CD14-positive monocyte (primary cell): ENCODE measurements around the gene HAND2. TPM values are rescaled to one million over a fixed set of nuclear protein-coding genes. Genes with fewer than 3 reads are reported as not detected.

Source experiments
- DNase-seq, 3 donors: peaks; one replicate each; pipeline ENCODE4 v3.0.0-alpha.2; 2011 to 2022
- H2AFZ ChIP-seq: 2 replicates; pipeline ENCODE4 v1.6.0; 2012; ENCODE audit warnings: mild to moderate bottlenecking, low read depth, low read length, inconsistent platforms; ENCODE audit not compliant: insufficient read depth, poor library complexity, severe bottlenecking
- H3K27ac ChIP-seq, 2 donors: 1 replicate in 1 of 2; 2 replicates in 1 of 2; pipeline ENCODE4 v1.5.1; 2012 to 2013; ENCODE audit warnings: low read length in 2 of 2, control low read depth in 1 of 2, inconsistent platforms in 1 of 2, low read depth in 1 of 2, mild to moderate bottlenecking in 1 of 2
- H3K27me3 ChIP-seq, 2 donors: one replicate each; pipeline versions ENCODE4 v1.6.0 to v1.6.1; 2011 to 2013; ENCODE audit warnings: low read length in 2 of 2; ENCODE audit not compliant: control insufficient read depth in 2 of 2, insufficient read depth in 2 of 2
- H3K36me3 ChIP-seq, 2 donors: replicated peaks in 1 of 2; 1 replicate in 1 of 2; 2 replicates in 1 of 2; pipeline versions ENCODE4 v1.5.1 to v1.6.1; 2012 to 2013; ENCODE audit warnings: low read length in 2 of 2, control low read depth in 1 of 2, inconsistent platforms in 1 of 2, mild to moderate bottlenecking in 1 of 2; ENCODE audit not compliant: insufficient read depth in 2 of 2, control insufficient read depth in 1 of 2
- H3K4me1 ChIP-seq, 2 donors: 1 replicate in 1 of 2; 2 replicates in 1 of 2; pipeline versions ENCODE4 v1.5.1 to v1.6.1; 2012 to 2013; ENCODE audit warnings: low read length in 2 of 2, control low read depth in 1 of 2, inconsistent platforms in 1 of 2, mild to moderate bottlenecking in 1 of 2, moderate library complexity in 1 of 2; ENCODE audit not compliant: insufficient read depth in 2 of 2, control insufficient read depth in 1 of 2
- H3K4me2 ChIP-seq: replicated peaks from 2 replicates; pipeline ENCODE3; 2012; ENCODE audit warnings: low read length, moderate library complexity, mild to moderate bottlenecking; ENCODE audit not compliant: poor library complexity, severe bottlenecking; ENCODE audit errors: extremely low read depth
- H3K4me3 ChIP-seq, 3 experiments: fragments of 200-600 bp in 1 of 3; sonication (generic) in 1 of 3; replicated peaks in 1 of 3; 1 replicate in 2 of 3; 2 replicates in 1 of 3; pipeline ENCODE4 v1.5.1; 2011 to 2013; ENCODE audit warnings: low read length in 3 of 3, mild to moderate bottlenecking in 3 of 3, control low read depth in 2 of 3, low read depth in 2 of 3, inconsistent platforms in 1 of 3, moderate library complexity in 1 of 3
- H3K79me2 ChIP-seq: 2 replicates; pipeline ENCODE4 v1.6.0; 2012; ENCODE audit warnings: mild to moderate bottlenecking, control low read depth, inconsistent platforms, low read length, moderate library complexity; ENCODE audit not compliant: insufficient read depth
- H3K9ac ChIP-seq: 2 replicates; pipeline ENCODE4 v1.6.0; 2017; ENCODE audit warnings: low read length, mild to moderate bottlenecking; ENCODE audit not compliant: insufficient read depth, poor library complexity, severe bottlenecking
- H3K9me3 ChIP-seq, 2 donors: replicated peaks in 1 of 2; 1 replicate in 1 of 2; 2 replicates in 1 of 2; pipeline versions ENCODE4 v1.5.1 to v1.6.1; 2012 to 2013; ENCODE audit warnings: low read length in 2 of 2, control low read depth in 1 of 2; ENCODE audit not compliant: control insufficient read depth in 1 of 2, insufficient read depth in 1 of 2
- H4K20me1 ChIP-seq: 2 replicates; pipeline ENCODE4 v1.6.0; 2012; ENCODE audit warnings: mild to moderate bottlenecking, low read length, control low read depth, moderate library complexity; ENCODE audit not compliant: insufficient read depth
- H3K27ac Mint-ChIP-seq, 7 donors: one replicate each; pipeline ENCODE4 v1.8.0; 2020; ENCODE audit warnings: mild to moderate bottlenecking in 7 of 7, mixed read lengths in 7 of 7, moderate library complexity in 6 of 7, inconsistent platforms in 2 of 7
- H3K27me3 Mint-ChIP-seq, 3 donors: one replicate each; pipeline ENCODE4 v1.8.0; 2021 to 2022; ENCODE audit warnings: low read depth in 3 of 3, mild to moderate bottlenecking in 3 of 3, mixed read lengths in 3 of 3, moderate library complexity in 3 of 3, inconsistent platforms in 1 of 3
- H3K36me3 Mint-ChIP-seq, 2 donors: one replicate each; pipeline ENCODE4 v1.8.0; 2020; ENCODE audit warnings: mixed read lengths in 2 of 2, inconsistent platforms in 1 of 2, mild to moderate bottlenecking in 1 of 2
- H3K4me1 Mint-ChIP-seq: one replicate; pipeline ENCODE4 v1.8.0; 2020; ENCODE audit warnings: mild to moderate bottlenecking, mixed read lengths
- H3K4me3 Mint-ChIP-seq, 2 donors: one replicate each; pipeline ENCODE4 v1.8.0; 2020; ENCODE audit warnings: mild to moderate bottlenecking in 2 of 2, mixed read lengths in 2 of 2, moderate library complexity in 1 of 2
- H3K9me3 Mint-ChIP-seq, 7 donors: one replicate each; pipeline ENCODE4 v1.8.0; 2020 to 2022; ENCODE audit warnings: mixed read lengths in 7 of 7, mild to moderate bottlenecking in 6 of 7, moderate library complexity in 6 of 7, inconsistent platforms in 2 of 7
- CTCF ChIP-seq: fragments of 200-600 bp; IDR thresholded peaks from one replicate; pipeline ENCODE4 v1.8.0; 2022; ENCODE audit warnings: antibody characterized with exemption, mild to moderate bottlenecking
- WGBS: methylation state at CpG from one replicate; pipeline ENCODE4 v1.1.5; 2013; ENCODE audit warnings: missing lambda C conversion rate; ENCODE audit not compliant: insufficient coverage; 5-methylcytosine and 5-hydroxymethylcytosine counted together
- intact Hi-C, 2 donors: fragments of 100-400 bp; cut with micrococcal nuclease; formaldehyde crosslinking; loops; one replicate each; pipeline versions ENCODE4 v1.15.0 to v1.15.1; 2023
- polyA plus RNA-seq, 3 donors: library from polyadenylated mRNA; depleted of rRNA in 1 of 3; unstranded in 2 of 3; stranded (reverse) in 1 of 3; fragments of 300-500 nt in 2 of 3; fragments of >200 nt in 1 of 3; fragmentation: Illumina TruSeq in 2 of 3; gene quantifications; 1 replicate in 2 of 3; 2 replicates in 1 of 3; pipeline ENCODE4 v1.2.3, GENCODE V29; 2012 to 2021

HAND2 gene
- polyA plus RNA-seq, 3 donors: not detected

- H3K36me3 ChIP-seq: no peaks in the 10 kb centered on the region
- intact Hi-C loops: no loop called here
- H3K4me1 Mint-ChIP-seq: peaks cover 29% of the 10 kb centered on the region
- H3K4me1 ChIP-seq: peaks cover 14 to 20% of the 10 kb centered on the region in 2 donors
- no peak overlapping the region for H3K9ac ChIP-seq
- no peaks in the 10 kb centered on the region for H3K79me2 ChIP-seq
- 37% methylated on average over 21 of the region's 25 CpGs for WGBS
- no peak overlapping the region for H3K27ac ChIP-seq
- no peak overlapping the region for H3K4me3 ChIP-seq
- H2AFZ ChIP-seq: no peak overlapping the region
- DNase-seq: no peak
- peak overlapping the region; percentile 24 to 79 for H3K4me3 Mint-ChIP-seq
- H3K27me3 Mint-ChIP-seq: peaks cover 94 to 98% (median 96%) of the 10 kb centered on the region in 3 donors
- H3K4me2 ChIP-seq: no peak overlapping the region
- peaks cover 4 to 90% of the 10 kb centered on the region in 2 donors for H3K9me3 ChIP-seq
- peaks cover 91 to 94% of the 10 kb centered on the region in 2 donors for H3K27me3 ChIP-seq
- TF ChIP-seq CTCF: no peak
- peaks cover 2 to 75% (median 56%) of the 10 kb centered on the region in 7 donors for H3K9me3 Mint-ChIP-seq
- H3K27ac Mint-ChIP-seq: peak overlapping the region in 1 of 7 donors; percentile 75
- H4K20me1 ChIP-seq: no peaks in the 10 kb centered on the region
- peaks cover 13 to 31% of the 10 kb centered on the region in 2 donors for H3K36me3 Mint-ChIP-seq
Observed at GRCh38 chr4:173524218-173525117, 5.6 kb downstream of the HAND2 start.

- H3K27me3 Mint-ChIP-seq: peaks cover 100% of the 10 kb centered on the region in 3 donors
- Histone ChIP-seq H2AFZ (no peak overlapping the region), H3K27me3 (peaks cover 97 to 100% of the 10 kb centered on the region in 2 donors), H3K9me3 (peaks cover 0 to 88% of the 10 kb centered on the region in 2 donors), H4K20me1 (no peaks in the 10 kb centered on the region), H3K4me3 (peak overlapping the region in 1 of 3 experiments; percentile 43), H3K27ac (no peak overlapping the region), H3K4me2 (peak overlapping the region; percentile 51), H3K4me1 (peaks cover 13% of the 10 kb centered on the region in 2 donors), H3K36me3 (no peaks in the 10 kb centered on the region), H3K9ac (no peak overlapping the region), H3K79me2 (no peaks in the 10 kb centered on the region)
- peaks cover 27% of the 10 kb centered on the region for H3K4me1 Mint-ChIP-seq
- WGBS: 17% methylated on average over 21 of the region's 21 CpGs
- no peak for TF ChIP-seq CTCF
- peaks cover 2 to 74% (median 54%) of the 10 kb centered on the region in 7 donors for H3K9me3 Mint-ChIP-seq
- intact Hi-C loops: no loop called here
- peak overlapping the region in 1 of 2 donors; percentile 86 for H3K4me3 Mint-ChIP-seq
- H3K27ac Mint-ChIP-seq: no peak overlapping the region
- peaks cover 13 to 25% of the 10 kb centered on the region in 2 donors for H3K36me3 Mint-ChIP-seq
- no peak for DNase-seq
Observed at GRCh38 chr4:173522951-173523395, 7.1 kb downstream of the HAND2 start.
